Stimulated activated CD4-positive, alpha-beta T cell treated with anti-CD3 and anti-CD28 coated beads, Interleukin-2, amount 100 ng/mL, for 48 hours (primary cell): ENCODE measurements around the gene TRIM75.
"Not testable (repeated sequence)": the region's sequence is repeated elsewhere in the genome, so short reads cannot be mapped to it uniquely, and the experiment has no call there.

ENCODE experiments used
- DNase-seq, 2 donors: peaks; one replicate each; pipeline ENCODE4 v3.0.0-alpha.2; 2020

Gene TRIM75

DNA sequence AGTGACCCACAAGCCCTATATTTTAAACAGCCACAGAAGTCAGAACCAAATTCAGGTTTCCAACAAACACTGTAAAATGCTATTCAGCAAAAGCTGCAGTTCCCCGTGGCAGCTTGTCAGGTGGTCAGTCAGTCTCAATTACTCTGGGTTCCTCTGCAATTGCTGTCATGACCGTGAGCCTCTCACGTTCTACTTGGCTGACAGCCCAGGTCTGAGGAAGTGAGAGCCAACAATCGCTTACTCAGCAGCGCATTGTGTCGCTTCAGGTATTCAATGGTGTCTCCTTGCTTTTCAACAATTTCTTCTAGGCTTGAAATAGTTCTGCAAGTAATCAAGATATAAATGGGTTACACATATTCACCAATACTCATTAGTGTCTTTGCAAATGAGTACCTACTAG, 25.8 kb downstream of the TRIM75 start:
- no peak for DNase-seq

- DNase-seq, result not testable (repeated sequence)
These were observed 31.1 kb downstream of the TRIM75 start for GRCh38 chr4:165084787-165085186.

DNA sequence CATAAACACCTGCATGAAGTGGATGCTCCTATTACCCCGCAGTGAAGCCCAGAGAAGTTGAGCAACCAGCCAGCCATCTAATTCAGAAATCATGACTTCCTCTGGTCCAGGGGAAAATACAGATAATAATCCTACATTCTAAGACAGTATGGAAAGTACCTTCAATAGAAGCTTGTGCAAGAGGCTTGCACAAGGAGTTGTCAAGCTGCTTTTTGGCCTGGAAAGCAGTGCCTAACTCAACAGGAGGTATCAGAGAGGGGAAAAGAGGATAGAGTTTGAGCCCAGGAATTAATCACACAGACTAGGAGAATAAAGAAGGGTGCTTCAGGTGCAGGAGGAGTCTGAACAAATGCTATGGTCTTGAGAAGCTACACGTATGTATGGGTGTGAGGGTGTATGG, 32.3 kb downstream of the TRIM75 start:
- no peak for DNase-seq

GRCh38 chr4:165088366-165088765, 34.7 kb downstream of the TRIM75 start:
- no peak for DNase-seq

GRCh38 chr4:165092187-165092586, 38.5 kb downstream of the TRIM75 start:
- DNase-seq, result not testable (repeated sequence)

DNA sequence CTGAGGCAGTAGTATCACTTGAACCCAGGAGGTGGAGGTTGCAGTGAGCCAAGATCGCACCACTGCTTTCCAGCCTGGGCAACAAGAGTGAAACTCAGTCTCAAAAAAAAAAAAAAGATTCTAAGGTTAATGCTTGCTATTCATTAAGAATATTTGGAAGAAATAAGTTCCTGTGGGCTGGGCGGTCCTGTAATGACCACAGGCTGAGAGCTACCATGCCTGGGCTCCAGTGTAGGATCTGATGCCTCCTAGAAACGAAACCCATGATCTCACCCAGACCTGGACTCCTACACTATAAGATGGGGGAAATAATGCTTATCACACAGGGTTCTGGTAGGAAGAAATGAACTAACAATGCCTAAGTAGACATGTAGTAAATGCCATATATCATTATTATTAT, 41.2 kb downstream of the TRIM75 start:
- no peak for DNase-seq

DNA sequence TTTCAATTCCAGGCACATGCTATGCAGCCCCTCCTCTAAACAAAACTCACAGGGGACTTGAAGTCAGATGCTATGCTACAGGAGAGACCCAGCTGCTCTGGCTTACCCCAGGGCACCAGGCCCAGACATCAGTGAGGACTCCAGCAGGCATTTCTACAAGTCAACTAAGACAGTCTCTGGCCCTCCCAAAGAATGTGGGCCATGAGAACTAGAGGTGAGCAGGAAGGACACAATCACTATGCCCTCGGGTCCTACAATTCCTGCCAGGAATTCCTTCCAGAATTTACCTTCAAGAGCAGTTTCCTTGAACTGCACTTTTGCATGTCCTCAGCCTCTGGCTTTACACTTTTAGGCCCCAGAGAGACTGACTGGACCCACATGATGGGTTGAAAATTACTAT, 41.6 kb downstream of the TRIM75 start:
- DNase-seq, result no peak

GRCh38 chr4:165096776-165097175, 43.1 kb downstream of the TRIM75 start:
- DNase-seq, result no peak

- no peak for DNase-seq
These were observed 48.0 kb downstream of the TRIM75 start for GRCh38 chr4:165101641-165102040.

GRCh38 chr4:165106518-165106917, 52.9 kb downstream of the TRIM75 start:
- no peak for DNase-seq
